Gastroesophageal sphincter (tissue), 3 donors: Measurements from ENCODE around the gene CADM1.

Experiments
- POLR2A ChIP-seq, 2 donors: fragments of 450-650 bp; IDR thresholded peaks; one replicate each; pipeline ENCODE4 v1.6.1; 2017; ENCODE audit warnings: antibody characterized with exemption in 2 of 2, mild to moderate bottlenecking in 2 of 2, moderate library complexity in 1 of 2
- TF ChIP-seq, protein P1 (sequence below), 4 experiments: fragments of 200-600 bp in 2 of 4; fragments of 450-650 bp in 2 of 4; sonication (generic) in 1 of 4; IDR thresholded peaks; one replicate each; pipeline ENCODE4 v1.5.1; 2017 to 2019; ENCODE audit warnings: antibody characterized with exemption in 4 of 4, mild to moderate bottlenecking in 2 of 4, moderate library complexity in 2 of 4

DNA sequence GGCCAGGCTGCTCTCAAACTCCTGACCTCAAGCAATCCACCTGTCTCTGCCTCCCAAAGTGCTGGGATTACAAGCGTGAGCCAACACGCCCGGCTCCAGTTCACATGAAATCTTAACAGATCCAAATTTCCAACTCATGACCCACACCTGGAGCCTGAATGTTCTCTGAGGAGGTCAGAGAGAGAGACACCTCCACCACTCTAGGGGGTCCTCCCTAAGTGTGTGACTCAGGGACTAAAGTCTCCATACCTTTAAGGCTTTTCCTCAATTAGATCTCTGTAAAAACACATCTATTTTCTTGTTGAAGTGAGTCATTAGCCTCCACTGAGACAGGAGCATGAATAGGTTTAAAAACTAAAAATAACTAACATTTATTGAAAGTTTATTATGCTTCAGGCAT is 376.4 kb downstream of the CADM1 start:
- TF ChIP-seq, protein P1, sequence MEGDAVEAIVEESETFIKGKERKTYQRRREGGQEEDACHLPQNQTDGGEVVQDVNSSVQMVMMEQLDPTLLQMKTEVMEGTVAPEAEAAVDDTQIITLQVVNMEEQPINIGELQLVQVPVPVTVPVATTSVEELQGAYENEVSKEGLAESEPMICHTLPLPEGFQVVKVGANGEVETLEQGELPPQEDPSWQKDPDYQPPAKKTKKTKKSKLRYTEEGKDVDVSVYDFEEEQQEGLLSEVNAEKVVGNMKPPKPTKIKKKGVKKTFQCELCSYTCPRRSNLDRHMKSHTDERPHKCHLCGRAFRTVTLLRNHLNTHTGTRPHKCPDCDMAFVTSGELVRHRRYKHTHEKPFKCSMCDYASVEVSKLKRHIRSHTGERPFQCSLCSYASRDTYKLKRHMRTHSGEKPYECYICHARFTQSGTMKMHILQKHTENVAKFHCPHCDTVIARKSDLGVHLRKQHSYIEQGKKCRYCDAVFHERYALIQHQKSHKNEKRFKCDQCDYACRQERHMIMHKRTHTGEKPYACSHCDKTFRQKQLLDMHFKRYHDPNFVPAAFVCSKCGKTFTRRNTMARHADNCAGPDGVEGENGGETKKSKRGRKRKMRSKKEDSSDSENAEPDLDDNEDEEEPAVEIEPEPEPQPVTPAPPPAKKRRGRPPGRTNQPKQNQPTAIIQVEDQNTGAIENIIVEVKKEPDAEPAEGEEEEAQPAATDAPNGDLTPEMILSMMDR (IDR thresholded peaks at IDR 0.05) = no peak
- TF ChIP-seq POLR2A (IDR thresholded peaks at IDR 0.05) = no peak
